ENCODE results near the gene IRGQ. TPM values are rescaled to one million over a fixed set of nuclear protein-coding genes. Genes with fewer than 3 reads are reported as not detected.

IRGQ gene
- total RNA-seq, 1 donor from 2014 or later, result 13.1 TPM

DNA sequence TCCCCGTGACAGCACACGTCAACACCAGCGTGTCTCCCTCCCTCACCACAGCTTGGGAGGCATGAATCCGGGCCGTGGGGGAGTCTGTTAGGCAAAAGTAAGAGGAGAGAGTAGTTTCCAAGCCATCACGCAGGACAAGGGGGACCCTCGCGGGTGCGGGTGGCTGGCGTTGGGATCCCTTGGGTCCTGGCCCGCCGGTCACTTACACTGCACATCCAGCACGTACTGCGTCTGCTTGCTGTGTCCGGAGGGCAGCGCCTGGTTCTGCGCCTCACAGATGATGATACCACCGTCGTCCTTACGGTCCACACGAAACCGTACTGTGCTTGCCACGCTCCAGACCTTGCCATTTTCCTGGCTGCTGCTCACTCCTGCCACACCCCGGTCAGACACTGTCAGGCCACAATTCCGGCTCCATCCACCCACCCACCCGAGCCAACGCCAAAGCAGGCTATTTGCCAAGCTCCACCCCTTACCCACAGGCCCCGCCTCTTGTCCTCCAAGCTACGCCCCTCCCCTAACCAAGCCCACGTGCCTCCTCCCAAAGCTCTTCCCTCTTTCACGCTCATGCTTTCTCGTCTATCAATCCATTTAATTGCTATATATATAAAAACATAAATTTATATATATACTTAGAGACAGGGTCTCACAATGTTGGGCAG lies 30.1 kb upstream of the IRGQ start:
- Mint-ChIP-seq H3K36me3 (ENCODE audit: low read depth) (no peaks in the 10 kb centered on the region), H3K4me1 (peaks cover 10% of the 10 kb centered on the region), H3K27ac (no peak overlapping the region), H3K9me3 (no peaks in the 10 kb centered on the region), H3K27me3 (peaks cover 4% of the 10 kb centered on the region), H3K4me3 (no peak overlapping the region)
- ATAC-seq (ENCODE audit: low read depth), result no peak
- TF ChIP-seq, protein P1, sequence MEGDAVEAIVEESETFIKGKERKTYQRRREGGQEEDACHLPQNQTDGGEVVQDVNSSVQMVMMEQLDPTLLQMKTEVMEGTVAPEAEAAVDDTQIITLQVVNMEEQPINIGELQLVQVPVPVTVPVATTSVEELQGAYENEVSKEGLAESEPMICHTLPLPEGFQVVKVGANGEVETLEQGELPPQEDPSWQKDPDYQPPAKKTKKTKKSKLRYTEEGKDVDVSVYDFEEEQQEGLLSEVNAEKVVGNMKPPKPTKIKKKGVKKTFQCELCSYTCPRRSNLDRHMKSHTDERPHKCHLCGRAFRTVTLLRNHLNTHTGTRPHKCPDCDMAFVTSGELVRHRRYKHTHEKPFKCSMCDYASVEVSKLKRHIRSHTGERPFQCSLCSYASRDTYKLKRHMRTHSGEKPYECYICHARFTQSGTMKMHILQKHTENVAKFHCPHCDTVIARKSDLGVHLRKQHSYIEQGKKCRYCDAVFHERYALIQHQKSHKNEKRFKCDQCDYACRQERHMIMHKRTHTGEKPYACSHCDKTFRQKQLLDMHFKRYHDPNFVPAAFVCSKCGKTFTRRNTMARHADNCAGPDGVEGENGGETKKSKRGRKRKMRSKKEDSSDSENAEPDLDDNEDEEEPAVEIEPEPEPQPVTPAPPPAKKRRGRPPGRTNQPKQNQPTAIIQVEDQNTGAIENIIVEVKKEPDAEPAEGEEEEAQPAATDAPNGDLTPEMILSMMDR (IDR thresholded peaks at IDR 0.05), result no peak
- ChIA-PET POLR2A (interaction anchor here (0.6 kb wide), 1 partner anchor 17 kb away, joined by 3 read pairs; no protein-coding TSS in a partner anchor), CTCF (interaction anchor here (0.9 to 1.0 kb wide), 2 partner anchors 17 to 32 kb away, joined by 3 to 4 read pairs; no protein-coding TSS in a partner anchor)
- DNase-seq, result no peak
- intact Hi-C loops (cut with micrococcal nuclease), result loop anchor here (1.0 kb wide), 1 partner anchor 71 kb away; no protein-coding TSS in a partner anchor

DNA sequence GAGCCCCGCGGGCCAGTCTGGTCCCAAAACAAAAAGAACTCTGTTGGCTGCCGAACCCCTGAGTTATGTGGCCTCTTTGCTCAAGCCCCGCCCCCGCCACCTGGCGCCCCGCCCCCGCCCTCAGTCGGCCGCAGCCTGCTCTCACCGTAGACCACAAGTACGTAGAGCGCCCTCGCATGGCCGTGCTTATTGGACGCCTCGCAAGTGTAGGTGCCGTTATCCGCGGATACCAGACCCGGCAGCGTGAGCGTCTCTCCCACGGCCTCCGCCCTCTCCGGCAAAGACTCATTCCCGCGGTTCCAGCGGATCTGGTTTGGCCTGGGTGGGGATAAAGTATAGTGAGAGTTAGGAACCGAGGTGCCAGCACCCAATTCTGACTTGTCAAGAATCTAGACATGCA lies 29.0 kb upstream of the IRGQ start:
- H3K27ac Mint-ChIP-seq, result no peak overlapping the region
- CTCF ChIA-PET, result interaction anchor here (0.9 to 1.0 kb wide), 2 partner anchors 16 to 31 kb away, joined by 3 to 4 read pairs; no protein-coding TSS in a partner anchor
- intact Hi-C loops (cut with micrococcal nuclease), result loop anchor here (1.0 kb wide), 1 partner anchor 70 kb away; no protein-coding TSS in a partner anchor
- peaks cover under 1% of the 10 kb centered on the region for H3K36me3 Mint-ChIP-seq (ENCODE audit: low read depth)
- peaks cover 4% of the 10 kb centered on the region for H3K27me3 Mint-ChIP-seq
- no peak overlapping the region for H3K4me3 Mint-ChIP-seq
- TF ChIP-seq, protein P1 (IDR thresholded peaks at IDR 0.05), result no peak
- peak; percentile 84 for ATAC-seq (ENCODE audit: low read depth)
- POLR2A ChIA-PET, result no interaction called here
- no peaks in the 10 kb centered on the region for H3K9me3 Mint-ChIP-seq
- peak; percentile 59 for DNase-seq
- peaks cover 19% of the 10 kb centered on the region for H3K4me1 Mint-ChIP-seq

DNA sequence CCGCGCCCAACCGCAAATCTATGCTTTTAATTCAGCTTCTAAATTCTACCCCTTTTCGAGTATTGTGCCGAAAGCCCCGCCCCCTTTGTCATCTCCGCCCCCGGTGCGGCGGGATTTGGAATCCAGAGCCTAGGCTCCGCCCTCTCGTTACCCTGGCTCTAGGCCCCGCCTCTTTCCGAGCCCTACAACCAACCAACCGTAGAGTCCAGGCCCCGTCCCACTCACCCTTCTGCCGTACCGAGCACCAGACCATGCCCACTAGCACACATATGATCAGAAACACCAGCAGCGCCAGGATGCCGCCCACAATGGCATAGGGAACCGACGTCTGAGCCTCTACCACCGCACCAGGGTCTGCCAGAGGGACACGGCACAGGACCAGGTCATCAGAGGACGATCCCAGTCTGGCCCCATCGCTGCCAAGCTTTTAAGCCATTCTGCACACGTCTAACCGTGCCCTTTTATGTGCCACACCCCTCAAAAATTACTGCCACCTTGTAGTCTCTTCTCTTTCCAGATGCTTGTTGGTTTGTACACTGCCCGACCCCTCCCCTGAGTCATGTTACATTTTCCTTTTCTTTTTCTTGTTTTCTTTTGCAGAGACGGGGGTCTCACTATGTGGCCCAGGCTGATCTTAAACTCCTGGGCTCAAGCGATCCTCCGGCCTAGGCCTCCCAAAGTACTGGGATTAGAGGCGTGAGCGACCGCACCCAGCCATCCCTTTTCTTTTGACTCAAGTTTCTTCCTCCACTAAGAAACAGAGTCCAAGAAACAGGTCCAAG lies 28.1 kb upstream of the IRGQ start:
- H3K4me3 Mint-ChIP-seq, result no peak overlapping the region
- intact Hi-C loops (cut with micrococcal nuclease), result no loop called here
- CTCF ChIA-PET, result no interaction called here

DNA sequence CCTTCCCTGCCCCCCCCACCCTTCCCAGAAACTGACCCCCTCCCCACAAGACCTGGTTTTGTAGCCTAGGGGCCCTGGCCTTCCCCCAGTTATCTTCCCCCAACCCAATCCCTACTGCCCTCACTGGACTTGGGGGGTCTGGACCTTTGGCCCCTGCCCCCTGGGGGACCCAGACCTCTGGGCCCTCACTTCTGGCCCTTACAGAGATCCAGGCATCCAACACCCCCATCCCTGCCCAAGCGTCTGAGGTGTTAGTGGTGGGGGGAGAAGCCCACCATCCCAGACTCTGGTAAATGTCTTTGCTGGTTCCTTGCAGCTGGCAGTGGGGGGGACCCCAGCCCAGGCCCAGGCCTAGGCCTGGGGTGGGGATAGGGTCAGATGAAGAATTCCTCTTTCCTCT lies 27.0 kb upstream of the IRGQ start:
- ATAC-seq (ENCODE audit: low read depth) (no peak), DNase-seq (no peak)
- Mint-ChIP-seq H3K36me3 (ENCODE audit: low read depth) (peaks cover 10% of the 10 kb centered on the region), H3K4me1 (peaks cover 27% of the 10 kb centered on the region), H3K4me3 (no peak overlapping the region), H3K9me3 (no peaks in the 10 kb centered on the region), H3K27me3 (peaks cover 4% of the 10 kb centered on the region), H3K27ac (no peak overlapping the region)
- TF ChIP-seq, protein P1 (IDR thresholded peaks at IDR 0.05), result no peak
- CTCF ChIA-PET, result no interaction called here
- intact Hi-C loops (cut with micrococcal nuclease), result no loop called here
- POLR2A ChIA-PET, result no interaction called here

More for the DNA sequence above, 28.1 kb upstream of the IRGQ start:
- Mint-ChIP-seq H3K27me3 (peaks cover 4% of the 10 kb centered on the region), H3K27ac (peak overlapping the region; percentile 13), H3K9me3 (no peaks in the 10 kb centered on the region), H3K4me1 (peaks cover 23% of the 10 kb centered on the region), H3K36me3 (ENCODE audit: low read depth) (peaks cover 7% of the 10 kb centered on the region)
- no peak for DNase-seq
- TF ChIP-seq, protein P1 (IDR thresholded peaks at IDR 0.05), result no peak
- POLR2A ChIA-PET, result interaction anchor here (0.6 kb wide), 1 partner anchor 48 kb away, joined by 3 read pairs; no protein-coding TSS in a partner anchor
- ATAC-seq (ENCODE audit: low read depth), result no peak

DNA sequence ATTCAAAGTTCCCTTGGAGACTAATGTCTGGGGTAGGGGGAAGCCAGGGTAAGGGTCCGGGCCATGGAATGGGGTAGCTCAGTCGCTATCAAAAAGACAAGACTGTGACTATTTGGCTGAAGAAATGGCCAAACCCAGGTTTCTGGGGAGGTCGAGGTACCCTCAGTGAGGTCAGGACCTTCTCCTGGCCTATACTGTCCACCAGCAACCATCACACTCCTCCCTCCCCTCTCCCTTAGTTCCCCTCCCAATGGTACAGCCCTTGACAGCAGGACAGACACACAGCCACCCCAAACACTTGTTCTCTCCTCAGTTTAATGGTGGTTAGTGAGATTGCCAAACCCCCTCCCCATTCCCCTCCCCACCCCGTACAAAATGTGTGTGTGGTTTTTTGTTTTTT lies 26.1 kb upstream of the IRGQ start:
- TF ChIP-seq, protein P1 (IDR thresholded peaks at IDR 0.05), result no peak
- Mint-ChIP-seq H3K9me3 (no peaks in the 10 kb centered on the region), H3K4me3 (no peak overlapping the region), H3K27me3 (peaks cover 2% of the 10 kb centered on the region), H3K27ac (no peak overlapping the region), H3K36me3 (ENCODE audit: low read depth) (peaks cover 10% of the 10 kb centered on the region), H3K4me1 (peaks cover 27% of the 10 kb centered on the region)
- ATAC-seq (ENCODE audit: low read depth) (no peak), DNase-seq (no peak)
- CTCF ChIA-PET, result no interaction called here
- intact Hi-C loops (cut with micrococcal nuclease), result no loop called here
- POLR2A ChIA-PET, result interaction anchor here (0.5 kb wide), 1 partner anchor 122 kb away, joined by 3 read pairs; no protein-coding TSS in a partner anchor

All from activated B cell treated with CpG ODN at 0.5 μM for 24 hours (primary cell).